IPS-NIHi7 (cell line): ENCODE measurements around the gene LRRC8B.
"Not testable (repeated sequence)": the region's sequence is repeated elsewhere in the genome, so short reads cannot be mapped to it uniquely, and the experiment has no call there.

Source experiments
- DNase-seq: peaks from one replicate; pipeline ENCODE4 v3.0.0; 2012; ENCODE audit warnings: mixed read lengths; ENCODE audit errors: extremely low spot score

Gene LRRC8B

DNA sequence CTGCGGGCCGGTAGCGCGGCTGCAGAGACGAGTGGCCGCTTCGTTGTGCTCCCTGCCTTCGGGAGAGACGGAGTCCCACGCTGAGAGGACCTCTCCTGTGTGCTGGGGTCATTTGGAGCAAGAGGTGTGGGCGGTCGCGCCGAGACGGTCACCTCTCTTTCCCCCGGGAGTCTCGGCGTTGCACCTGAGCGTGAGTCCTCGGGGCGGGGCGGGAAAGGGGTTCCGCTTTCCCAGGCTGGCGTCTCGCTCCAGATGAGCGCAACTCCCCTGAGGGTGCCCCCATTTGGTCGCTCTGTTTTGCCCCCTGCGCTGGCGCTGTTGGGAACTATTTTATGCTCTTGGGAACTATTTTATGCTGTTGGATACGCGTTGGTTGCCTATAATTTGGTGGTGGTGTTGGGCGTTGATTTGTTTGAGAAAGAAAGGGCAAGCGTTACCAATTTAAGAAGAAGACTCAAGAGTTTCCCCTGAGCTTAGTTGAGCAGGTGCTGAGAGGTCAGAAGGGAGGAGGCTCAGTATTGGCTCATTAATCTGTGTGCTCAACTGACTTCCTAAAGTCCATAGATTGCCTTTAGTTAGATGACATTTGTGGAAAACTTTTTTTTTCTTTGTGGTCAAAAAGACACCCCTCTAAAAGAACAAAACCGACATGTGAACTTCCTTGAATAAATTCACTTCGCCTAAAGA lies 683 bp downstream of the LRRC8B start:
- DNase-seq, result peak; percentile 45

DNA sequence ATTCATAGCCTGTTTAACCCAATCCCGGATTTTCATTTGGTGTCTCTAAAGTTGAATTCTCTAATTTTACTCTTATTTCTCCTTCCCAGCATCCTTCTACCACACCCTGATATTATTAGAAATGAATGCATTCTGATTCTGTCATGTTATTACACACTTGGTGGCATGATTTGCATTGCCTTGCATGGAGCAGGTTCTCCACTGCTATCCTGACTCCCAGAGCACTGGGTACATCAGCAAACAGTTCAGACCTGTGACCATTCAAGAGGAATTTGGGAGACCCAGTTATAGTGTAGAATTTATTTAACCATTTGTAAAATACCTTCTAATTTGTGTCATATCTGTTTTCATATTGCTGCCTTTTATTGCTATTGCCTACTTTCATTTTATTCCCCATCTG lies 2.6 kb downstream of the LRRC8B start:
- no peak for DNase-seq

GRCh38 chr1:89527750-89528381 lies 3.2 kb downstream of the LRRC8B start:
- no peak for DNase-seq

DNA sequence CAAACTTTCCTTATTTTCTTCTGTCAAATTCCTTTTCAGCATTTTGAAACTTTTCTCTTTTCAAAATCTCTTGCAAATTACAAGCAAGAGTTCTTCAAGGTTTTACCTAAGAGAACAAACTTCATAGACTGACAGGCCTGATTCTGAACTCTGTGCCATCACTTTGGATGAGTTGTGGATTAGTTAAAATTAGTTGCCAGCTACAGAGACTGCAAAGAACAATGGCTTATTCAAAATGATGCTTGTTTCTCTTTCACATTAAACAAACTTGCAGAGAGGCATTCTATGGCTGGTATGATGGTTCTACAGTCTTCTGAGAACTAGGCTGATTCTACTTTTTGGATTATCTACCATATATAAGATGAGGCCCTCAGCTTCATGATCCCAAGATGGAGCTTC lies 3.8 kb downstream of the LRRC8B start:
- no peak for DNase-seq

GRCh38 chr1:89529196-89529595 lies 4.6 kb downstream of the LRRC8B start:
- no peak for DNase-seq

DNA sequence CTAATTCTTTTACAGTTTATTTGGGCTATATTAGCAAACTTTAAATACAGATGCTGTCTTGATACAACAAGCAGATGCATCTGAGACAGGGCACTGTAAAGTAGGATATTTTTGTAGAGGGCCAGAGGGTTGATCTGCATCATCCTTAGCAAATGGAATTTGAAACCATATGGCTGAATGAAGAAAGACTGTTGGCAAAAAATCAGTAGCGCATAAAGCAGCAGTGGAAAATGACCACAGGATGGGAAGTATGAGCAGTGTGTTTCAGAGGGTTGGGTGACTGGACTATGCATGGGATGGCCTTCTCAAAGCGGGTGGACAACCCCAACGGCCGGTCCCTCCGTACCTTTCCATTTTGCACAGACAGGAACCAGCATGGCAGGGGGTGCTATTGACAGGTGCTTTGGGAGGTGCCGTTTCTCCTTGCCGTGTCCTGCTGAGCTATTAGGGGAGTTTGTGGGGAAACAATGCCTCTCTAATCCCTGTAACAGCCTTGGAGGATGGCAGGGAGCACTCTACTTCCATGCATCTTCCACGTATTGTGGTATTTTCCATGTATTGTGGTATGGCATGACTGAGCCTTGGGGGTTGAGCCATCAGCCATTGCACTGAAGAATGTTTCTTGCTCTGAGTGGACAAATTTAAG lies 5.9 kb downstream of the LRRC8B start:
- peak; percentile 25 for DNase-seq

DNA sequence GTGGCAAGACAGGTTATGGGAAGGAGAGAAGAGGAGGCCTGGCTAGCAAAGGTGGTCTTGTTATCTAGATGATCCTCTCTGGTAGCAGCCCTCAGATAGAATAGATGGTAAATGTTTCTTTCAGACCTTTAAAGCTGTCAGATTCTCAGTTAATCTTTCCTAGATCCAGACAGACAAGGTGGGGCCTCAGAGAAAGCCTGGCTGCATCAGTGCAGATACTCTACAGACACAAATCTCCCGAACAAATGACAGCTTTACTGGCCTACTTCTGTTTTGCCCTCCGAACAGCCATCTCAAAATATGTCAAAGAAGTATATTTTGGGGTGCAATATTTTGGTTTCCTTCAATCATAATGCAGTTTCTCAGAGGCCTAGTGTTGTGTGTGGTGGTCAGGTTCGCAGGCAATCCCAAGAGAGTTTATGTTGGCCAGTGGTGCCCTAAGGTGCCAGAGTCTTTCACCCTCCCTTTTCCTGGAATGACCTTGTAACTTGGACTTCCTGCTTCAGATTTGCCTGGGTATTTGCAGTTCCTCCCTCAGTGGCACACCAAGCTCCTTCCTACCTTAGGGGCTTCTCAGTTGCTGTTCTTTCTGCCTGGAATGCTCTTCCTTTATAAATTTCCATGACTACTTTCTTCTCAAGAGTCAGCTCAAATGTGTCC lies 7.0 kb downstream of the LRRC8B start:
- no peak for DNase-seq

DNA sequence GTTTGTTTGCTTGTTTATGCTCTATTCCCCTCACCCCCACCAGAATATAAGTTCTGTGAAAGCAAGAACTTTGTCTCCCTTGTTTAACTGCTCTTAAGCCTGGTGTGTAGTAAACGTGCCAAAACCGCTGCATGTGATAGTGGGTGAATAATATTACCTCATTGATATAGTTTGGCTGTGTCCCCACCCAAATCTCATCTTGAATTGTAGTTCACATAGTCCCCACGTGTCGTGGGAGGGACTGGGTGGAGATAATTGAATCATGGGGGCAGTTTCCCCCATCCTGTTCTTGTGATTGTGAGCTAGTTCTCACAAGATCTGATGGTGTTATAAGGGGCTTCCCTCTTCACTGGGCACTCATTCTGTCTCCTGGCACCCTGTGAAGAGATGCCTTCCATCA lies 7.6 kb downstream of the LRRC8B start:
- DNase-seq, result no peak

GRCh38 chr1:89532866-89533265 lies 8.2 kb downstream of the LRRC8B start:
- no peak for DNase-seq

DNA sequence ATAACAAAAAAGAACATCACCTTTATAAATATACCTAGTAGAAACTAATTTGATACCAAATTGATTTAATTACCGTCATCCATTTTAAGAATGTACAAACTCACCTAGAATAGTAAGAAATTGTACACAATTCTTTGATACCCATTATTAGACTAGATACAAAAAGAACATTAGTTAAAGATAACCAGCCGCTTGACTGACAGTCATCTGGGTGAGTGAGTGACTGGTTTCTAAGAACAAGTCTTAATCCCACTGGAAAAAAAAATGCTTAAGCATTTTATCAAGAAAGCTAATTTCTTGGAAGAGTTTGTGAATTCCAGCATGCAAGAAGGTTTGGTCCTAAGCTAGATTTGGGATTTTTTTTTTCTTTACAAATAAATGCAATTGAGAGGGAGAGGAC lies 10.9 kb downstream of the LRRC8B start:
- DNase-seq, result no peak

DNA sequence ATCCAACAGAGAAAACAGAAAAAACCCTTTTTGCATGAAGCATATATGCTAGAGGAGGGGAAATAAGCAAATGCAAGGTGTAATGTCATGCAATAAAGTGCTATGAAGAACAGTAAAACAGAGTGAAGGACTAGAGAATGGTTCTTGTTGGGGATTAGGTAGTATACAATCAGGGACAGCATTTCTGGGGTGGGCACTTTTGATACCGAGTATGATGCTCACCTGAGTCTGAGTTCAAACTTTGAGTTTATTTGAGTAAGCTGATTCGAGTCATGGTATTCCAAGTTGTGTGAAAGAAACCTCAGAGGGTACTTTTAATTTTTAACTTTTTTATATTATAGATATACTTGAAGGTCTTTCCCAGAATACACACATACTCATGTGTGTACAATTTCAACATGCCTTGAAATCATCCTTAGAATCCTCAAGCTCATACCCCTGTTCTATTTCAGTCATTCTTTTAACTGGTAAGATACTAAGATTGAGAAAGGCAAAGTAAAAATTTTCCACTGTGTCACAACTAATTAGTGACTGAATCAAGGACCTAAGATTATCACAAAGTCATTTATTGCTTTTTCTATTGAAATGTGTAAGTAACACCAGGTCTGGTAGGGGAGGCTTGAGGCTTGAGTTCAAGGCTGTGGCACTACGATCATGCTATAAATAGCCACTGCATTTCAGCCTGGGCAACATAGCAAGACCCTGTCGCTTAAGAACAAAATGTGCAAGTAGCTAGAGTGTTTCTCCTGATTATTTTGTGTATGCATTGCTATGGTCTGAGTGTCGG lies 12.1 kb downstream of the LRRC8B start:
- DNase-seq, result no peak

DNA sequence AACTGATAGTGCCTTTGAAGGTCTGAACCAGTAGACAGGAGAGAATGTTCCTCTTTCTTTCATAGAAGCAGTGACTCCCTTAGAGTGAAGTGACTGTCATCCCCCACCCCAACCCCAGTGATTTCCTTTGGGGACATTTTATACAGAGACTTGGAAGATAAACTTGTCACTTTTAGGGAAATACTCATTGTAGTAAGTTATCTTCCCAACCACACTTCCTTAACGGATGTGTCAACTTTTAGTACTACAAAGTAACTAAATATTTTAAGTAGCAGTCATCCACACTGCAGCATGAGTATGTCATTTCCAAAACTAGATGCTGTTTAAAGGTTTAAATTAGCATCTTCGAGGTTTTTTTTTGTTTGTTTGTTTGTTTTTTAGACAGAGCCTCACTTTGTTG lies 13.7 kb downstream of the LRRC8B start:
- DNase-seq, result no peak

GRCh38 chr1:89539128-89539527 lies 14.5 kb downstream of the LRRC8B start:
- no peak for DNase-seq

- no peak for DNase-seq
Observed at GRCh38 chr1:89540406-89540970, 15.9 kb downstream of the LRRC8B start.

GRCh38 chr1:89542345-89542744 lies 17.7 kb downstream of the LRRC8B start:
- no peak for DNase-seq

DNA sequence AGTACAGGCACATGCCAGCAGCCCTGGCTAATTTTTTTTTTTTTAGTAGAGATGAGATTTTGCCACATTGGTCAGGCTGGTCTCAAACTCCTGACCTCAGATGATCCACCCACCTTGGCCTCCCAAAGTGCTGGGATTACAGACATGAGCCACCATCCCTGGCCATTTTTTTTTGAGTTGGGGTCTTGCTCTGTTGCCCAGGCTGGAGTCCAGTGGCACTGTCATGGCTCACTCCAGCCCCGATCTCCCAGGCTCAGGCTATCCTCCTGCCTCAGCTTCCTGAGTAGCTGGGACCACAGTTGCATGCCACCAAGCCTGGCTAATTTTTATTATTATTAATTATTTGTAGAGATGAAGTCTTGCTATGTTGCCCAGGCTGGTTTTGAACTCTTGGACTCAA lies 19.0 kb downstream of the LRRC8B start:
- DNase-seq, result not testable (repeated sequence)

DNA sequence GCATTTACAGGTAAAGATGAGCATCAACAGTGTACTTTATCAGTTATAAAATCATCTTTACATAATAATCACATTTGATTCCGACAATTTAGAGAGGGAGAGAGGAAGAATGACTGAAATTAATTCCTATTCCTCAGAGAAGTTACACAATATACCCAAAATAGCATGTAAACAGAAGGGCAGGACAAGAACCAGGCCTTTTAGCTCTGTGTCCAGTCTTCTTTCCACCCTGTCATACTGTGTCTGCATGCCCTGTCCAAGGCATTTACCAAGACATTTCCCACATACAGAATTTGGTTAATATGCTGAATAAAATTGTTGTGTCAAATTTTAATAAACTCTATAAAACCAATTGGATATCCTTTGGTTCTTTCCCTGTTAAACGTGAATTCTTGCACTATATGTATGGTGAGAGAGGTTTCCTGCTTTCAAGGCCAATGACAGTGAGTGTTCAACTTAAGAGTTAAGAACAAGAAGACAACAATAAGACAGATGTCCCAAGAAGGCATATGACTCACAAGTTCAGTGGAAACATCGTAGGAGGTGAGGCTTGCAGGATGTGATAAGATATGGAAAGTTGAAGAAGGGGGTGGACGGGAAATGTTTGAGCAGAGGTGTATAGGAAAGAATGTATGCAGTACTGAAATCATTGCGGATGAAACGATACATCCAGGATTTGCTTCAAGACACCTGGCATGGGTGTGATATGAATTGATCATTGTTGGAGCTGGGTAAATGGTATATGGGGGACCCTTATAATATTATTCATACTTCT lies 20.8 kb downstream of the LRRC8B start:
- DNase-seq, result no peak

- no peak for DNase-seq
Observed at GRCh38 chr1:89546082-89546889, 21.7 kb downstream of the LRRC8B start.

DNA sequence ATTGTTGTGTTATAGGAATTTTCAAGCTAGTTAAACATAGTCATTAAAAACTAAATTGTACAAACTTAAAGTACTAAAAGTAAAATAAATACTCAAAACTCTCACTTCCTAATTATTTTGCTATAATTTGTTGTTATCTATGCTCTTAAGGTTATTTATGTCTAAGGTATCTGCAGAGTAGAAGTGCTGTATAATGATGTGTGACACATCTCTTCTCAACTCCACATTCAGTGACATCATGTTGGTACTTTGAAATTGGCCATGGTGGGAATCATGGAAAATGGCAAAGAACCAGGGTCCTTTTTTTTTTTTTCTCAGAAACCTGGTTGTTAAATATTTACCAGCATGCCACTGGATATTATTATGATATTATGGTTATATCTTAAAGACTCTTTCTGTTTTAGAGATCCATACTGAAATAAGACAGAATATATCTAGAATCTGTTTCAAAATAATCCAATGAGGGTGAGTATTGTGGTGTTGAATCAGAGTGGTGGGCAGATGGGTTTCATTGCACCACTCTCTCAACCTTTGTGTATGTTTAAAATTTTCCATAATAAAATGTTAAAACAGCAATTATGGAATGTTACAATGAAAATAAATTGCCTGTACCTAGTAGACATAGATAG lies 22.4 kb downstream of the LRRC8B start:
- DNase-seq, result no peak
